H1 (cell line): ENCODE results near the gene STOML1. TPM values are rescaled to one million over a fixed set of nuclear protein-coding genes. Genes with fewer than 3 reads are reported as not detected.

ENCODE experiments used
- CTCF ChIA-PET: fragments of 300-600 bp; sonication (Branson Sonifier 250); formaldehyde crosslinking; loops from one replicate; lab custom pipeline; 2021; ENCODE audit not compliant: partially characterized antibody; lab: Charles Lee
- POLR2A ChIA-PET: fragments of 300-600 bp; sonication (Branson Sonifier 250); formaldehyde crosslinking; loops from one replicate; lab custom pipeline; 2021; ENCODE audit warnings: inconsistent platforms; ENCODE audit not compliant: partially characterized antibody; lab: Charles Lee
- DNase-seq, 2 experiments: peaks; one replicate each; pipeline versions ENCODE4 v3.0.0 to v3.0.0-alpha.2; 2010 to 2022; ENCODE audit warnings: low spot score in 2 of 2, low read depth in 1 of 2, mixed read lengths in 1 of 2
- FAIRE-seq: peaks from 2 replicates; lab custom pipeline; 2011; peaks lifted over from hg19 to GRCh38; lab: Jason Lieb, UNC
- H2AFZ ChIP-seq: 2 replicates; pipeline ENCODE4 v1.8.1; 2012; ENCODE audit warnings: low read length, inconsistent platforms
- H2AK5ac ChIP-seq: 2 replicates; pipeline ENCODE4 v1.6.1; 2013; ENCODE audit warnings: low read depth, low read length
- H2BK120ac ChIP-seq: replicated peaks from 2 replicates; pipeline ENCODE3; 2013; ENCODE audit warnings: low read depth, low read length, inconsistent platforms
- H2BK12ac ChIP-seq: 2 replicates; pipeline ENCODE4 v1.6.1; 2013; ENCODE audit warnings: low read depth, low read length
- H2BK15ac ChIP-seq: 2 replicates; pipeline ENCODE4 v1.6.1; 2013; ENCODE audit warnings: low read length
- H2BK20ac ChIP-seq: 2 replicates; pipeline ENCODE4 v1.6.1; 2013; ENCODE audit warnings: low read length
- H2BK5ac ChIP-seq: 2 replicates; pipeline ENCODE4 v1.6.1; 2013; ENCODE audit warnings: low read depth, low read length
- H3K14ac ChIP-seq: 2 replicates; pipeline ENCODE4 v1.6.1; 2013; ENCODE audit warnings: inconsistent platforms; ENCODE audit not compliant: insufficient read length
- H3K18ac ChIP-seq: 2 replicates; pipeline ENCODE4 v1.6.1; 2013; ENCODE audit warnings: low read length; ENCODE audit errors: extremely low read depth
- H3K23ac ChIP-seq: 2 replicates; pipeline ENCODE4 v1.6.1; 2013; ENCODE audit warnings: inconsistent platforms; ENCODE audit not compliant: insufficient read length
- H3K23me2 ChIP-seq: 2 replicates; pipeline ENCODE4 v1.6.1; 2013; ENCODE audit warnings: low read depth, low read length
- H3K27ac ChIP-seq: 2 replicates; pipeline ENCODE4 v1.6.1; 2011; ENCODE audit warnings: low read depth, low read length, inconsistent platforms
- H3K27me3 ChIP-seq, 4 experiments: replicated peaks in 1 of 4; 1 replicate in 1 of 4; 2 replicates in 3 of 4; pipeline versions ENCODE4 v1.6.1 to v1.8.1; 2011 to 2013; ENCODE audit warnings: low read length in 3 of 4, mild to moderate bottlenecking in 3 of 4, inconsistent platforms in 2 of 4, mixed read lengths in 2 of 4, moderate library complexity in 1 of 4; ENCODE audit not compliant: control insufficient read depth in 3 of 4, insufficient read depth in 3 of 4; ENCODE audit errors: extremely low read depth in 1 of 4
- H3K36me3 ChIP-seq, 4 experiments: 2 replicates each; pipeline versions ENCODE4 v1.6.1 to v1.8.1; 2011 to 2013; ENCODE audit warnings: mild to moderate bottlenecking in 4 of 4, low read length in 3 of 4, moderate library complexity in 2 of 4, control low read depth in 1 of 4, inconsistent platforms in 1 of 4; ENCODE audit not compliant: insufficient read depth in 4 of 4, control insufficient read depth in 2 of 4
- H3K4ac ChIP-seq: replicated peaks from 2 replicates; pipeline ENCODE3; 2013; ENCODE audit warnings: low read length, low read depth, mixed read lengths, inconsistent platforms; ENCODE audit not compliant: insufficient read length
- H3K4me1 ChIP-seq, 4 experiments: replicated peaks in 1 of 4; 1 replicate in 1 of 4; 2 replicates in 3 of 4; pipeline versions ENCODE4 v1.6.1 to v1.8.1; 2011 to 2013; ENCODE audit warnings: low read length in 3 of 4, inconsistent platforms in 2 of 4, mixed read lengths in 1 of 4; ENCODE audit not compliant: insufficient read depth in 4 of 4, control insufficient read depth in 3 of 4
- H3K4me2 ChIP-seq, 2 experiments: 2 replicates each; pipeline versions ENCODE4 v1.6.1 to v1.8.1; 2011 to 2013; ENCODE audit warnings: low read depth in 2 of 2, low read length in 2 of 2, control low read depth in 1 of 2, inconsistent platforms in 1 of 2, mild to moderate bottlenecking in 1 of 2; ENCODE audit not compliant: insufficient read depth in 1 of 2
- H3K4me3 ChIP-seq, 4 experiments: fragments of 200-600, 300-600 bp in 1 of 4; sonication (generic), shearing (Covaris generic), sonication (Bioruptor Twin) in 1 of 4; 2 replicates each; pipeline versions ENCODE4 v1.5.1 to v1.8.1; 2011 to 2016; ENCODE audit warnings: low read length in 4 of 4, low read depth in 3 of 4, control low read depth in 2 of 4, inconsistent platforms in 2 of 4, mild to moderate bottlenecking in 2 of 4, mixed read lengths in 1 of 4, moderate library complexity in 1 of 4; ENCODE audit not compliant: insufficient read depth in 2 of 4; ENCODE audit errors: extremely low read depth in 1 of 4
- H3K56ac ChIP-seq: replicated peaks from 2 replicates; pipeline ENCODE3; 2013; ENCODE audit warnings: low read depth, mild to moderate bottlenecking, mixed read lengths, low read length, inconsistent platforms; ENCODE audit not compliant: insufficient read length
- H3K79me1 ChIP-seq: 2 replicates; pipeline ENCODE4 v1.6.1; 2013; ENCODE audit warnings: low read depth, low read length, control low read depth
- H3K79me2 ChIP-seq, 2 experiments: 2 replicates each; pipeline versions ENCODE4 v1.6.1 to v1.8.1; 2012 to 2013; ENCODE audit warnings: low read length in 2 of 2, mild to moderate bottlenecking in 2 of 2, inconsistent platforms in 1 of 2; ENCODE audit not compliant: insufficient read depth in 2 of 2, control insufficient read depth in 1 of 2
- H3K9ac ChIP-seq, 4 experiments: replicated peaks in 1 of 4; 1 replicate in 1 of 4; 2 replicates in 3 of 4; pipeline versions ENCODE4 v1.6.1 to v1.8.1; 2011 to 2013; ENCODE audit warnings: low read depth in 3 of 4, low read length in 3 of 4, control low read depth in 2 of 4, mild to moderate bottlenecking in 2 of 4, moderate library complexity in 2 of 4, inconsistent platforms in 1 of 4; ENCODE audit errors: extremely low read depth in 1 of 4
- H3K9me3 ChIP-seq, 2 experiments: 2 replicates each; pipeline versions ENCODE4 v1.6.1 to v1.8.1; 2012 to 2013; ENCODE audit warnings: mild to moderate bottlenecking in 2 of 2, moderate library complexity in 2 of 2, control low read depth in 1 of 2, inconsistent platforms in 1 of 2, low read depth in 1 of 2, low read length in 1 of 2, mixed read lengths in 1 of 2; ENCODE audit not compliant: insufficient read depth in 2 of 2
- H4K20me1 ChIP-seq, 2 experiments: replicated peaks in 1 of 2; 2 replicates each; pipeline versions ENCODE3 to v1.8.1; 2011 to 2013; ENCODE audit warnings: inconsistent platforms in 2 of 2, low read length in 2 of 2, mild to moderate bottlenecking in 1 of 2; ENCODE audit not compliant: insufficient read depth in 2 of 2, control insufficient read depth in 1 of 2
- H4K5ac ChIP-seq: 2 replicates; pipeline ENCODE4 v1.6.1; 2013; ENCODE audit warnings: low read length, low read depth, mixed read lengths, inconsistent platforms; ENCODE audit not compliant: insufficient read length
- H4K8ac ChIP-seq: 2 replicates; pipeline ENCODE4 v1.8.0; 2013; ENCODE audit warnings: mild to moderate bottlenecking, moderate library complexity, low read length, inconsistent platforms; ENCODE audit not compliant: insufficient read depth; ENCODE audit errors: extremely low read depth
- H4K91ac ChIP-seq: replicated peaks from 2 replicates; pipeline ENCODE3; 2013; ENCODE audit warnings: low read length, mixed read lengths, inconsistent platforms; ENCODE audit not compliant: insufficient read length
- FOSL1 ChIP-seq: IDR thresholded peaks from 2 replicates; pipeline ENCODE4 v1.6.1; 2011; ENCODE audit warnings: mild to moderate bottlenecking, low read depth, low read length, moderate library complexity; ENCODE audit not compliant: insufficient read depth
- POLR2A ChIP-seq, 2 experiments: IDR thresholded peaks; 1 replicate in 1 of 2; 2 replicates in 1 of 2; pipeline ENCODE4 v1.6.1; 2011; ENCODE audit warnings: low read depth in 2 of 2, low read length in 2 of 2, mild to moderate bottlenecking in 2 of 2; ENCODE audit errors: control extremely low read depth in 1 of 2
- WGBS, 2 experiments: shearing (Covaris generic) in 1 of 2; methylation state at CpG; one replicate each; pipeline versions ENCODE4 v1.1.6 to v1.1.7; 2013 to 2015; ENCODE audit warnings: low lambda C conversion rate in 2 of 2, mixed read lengths in 2 of 2, inconsistent platforms in 1 of 2, low coverage in 1 of 2, missing lambda C conversion rate in 1 of 2; ENCODE audit not compliant: insufficient replicate concordance in 2 of 2, insufficient coverage in 1 of 2, insufficient read length in 1 of 2; ENCODE audit errors: extremely low coverage in 1 of 2, missing lambda C conversion rate in 1 of 2; 5-methylcytosine and 5-hydroxymethylcytosine counted together
- polyA plus RNA-seq, 7 experiments: library from polyadenylated mRNA; depleted of rRNA in 3 of 7; stranded (reverse) in 5 of 7; unstranded in 2 of 7; fragments of >200 nt in 5 of 7; fragments of 200-250 nt in 2 of 7; gene quantifications; 1 replicate in 5 of 7; 2 replicates in 1 of 7; 4 replicates in 1 of 7; pipeline versions ENCODE4 v1.2.1 to v1.2.3, GENCODE V29; 2011 to 2013; ENCODE audit warnings: missing spikeins in 2 of 7, mixed read lengths in 2 of 7
- total RNA-seq: library from RNA; stranded (reverse); fragmentation: NEBNext Ultra II Directional; extraction: Animal tissue kit (Norgen Biotek cat#: 25700); gene quantifications from 2 replicates; pipeline ENCODE4 v1.2.1, GENCODE V29; 2021

Gene STOML1
- total and polyA plus RNA-seq, 2 of the 8 experiments (the other 6 are each of a cell fraction or from before 2014, with no cell fraction given): 2.6 to 3.2 TPM

DNA sequence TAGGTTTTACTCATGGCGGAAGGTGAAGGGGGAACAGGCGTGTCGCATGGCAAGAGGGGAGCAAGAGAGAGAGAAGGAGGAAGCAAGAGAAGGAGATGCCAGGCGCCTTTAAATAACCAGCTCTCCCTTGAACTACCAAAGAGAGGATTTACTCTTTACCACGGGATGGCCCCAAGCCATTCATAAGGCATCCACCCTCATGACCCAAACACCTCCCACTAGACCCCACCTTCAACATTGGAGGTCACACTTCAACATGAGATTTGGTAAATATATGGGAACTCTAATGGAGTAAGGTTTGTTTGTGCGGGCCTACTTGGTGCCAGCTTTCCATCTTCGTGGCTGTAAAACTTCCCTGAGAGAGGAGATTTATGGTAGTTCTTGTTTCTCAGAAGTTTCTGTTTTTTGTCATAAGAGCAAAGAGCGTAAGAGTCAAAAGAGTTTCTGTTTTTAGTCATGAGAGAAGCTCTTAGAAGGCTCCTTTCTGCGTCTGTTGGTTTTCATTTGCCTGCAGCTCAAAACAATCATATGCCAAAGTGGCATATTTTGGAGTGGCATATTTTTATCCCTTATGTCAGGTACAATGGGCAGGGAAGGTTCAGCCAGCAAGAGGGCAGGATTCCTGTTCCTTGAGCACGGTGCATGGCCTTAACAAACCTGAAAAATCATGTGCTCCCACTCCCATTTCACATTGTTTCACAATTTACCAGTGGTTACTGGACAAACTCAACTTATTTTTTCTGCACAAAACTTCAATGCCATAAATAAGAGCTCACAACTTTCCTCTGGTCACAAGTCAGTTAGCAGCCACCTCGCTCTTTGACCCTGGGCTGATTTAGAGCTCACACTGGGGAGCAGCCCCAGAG is 14.9 kb upstream of the STOML1 start:
- H4K91ac ChIP-seq: no peak overlapping the region
- no peak overlapping the region for H2AFZ ChIP-seq
- H3K79me1 ChIP-seq: peaks cover 5% of the 10 kb centered on the region; the same call in 1 of the 2 replicates
- peaks cover 3 to 16% of the 10 kb centered on the region in 2 experiments for H4K20me1 ChIP-seq
- no peaks in the 10 kb centered on the region for H3K27me3 ChIP-seq
- peaks cover 0 to 3% of the 10 kb centered on the region in 2 experiments; a peak in 1 of 4 replicates for H3K79me2 ChIP-seq
- 89% methylated on average over 11 of the region's 11 CpGs; no CpG with 5 or more reads in 1 of the 2 experiments for WGBS, 2 experiments
- no peak for FAIRE-seq
- H3K23ac ChIP-seq: no peak overlapping the region
- H3K4ac ChIP-seq: no peak overlapping the region
- no peaks in the 10 kb centered on the region for H3K9me3 ChIP-seq
- no peak overlapping the region for H2BK5ac ChIP-seq
- no peaks in the 10 kb centered on the region for H3K4me1 ChIP-seq
- no peaks in the 10 kb centered on the region for H3K23me2 ChIP-seq
- no peak overlapping the region for H2BK12ac ChIP-seq
- DNase-seq: no peak
- no peak overlapping the region for H2AK5ac ChIP-seq
- no peak overlapping the region for H3K27ac ChIP-seq
- H3K18ac ChIP-seq: no peak overlapping the region
- no peak overlapping the region for H2BK20ac ChIP-seq
- H3K14ac ChIP-seq: no peak overlapping the region
- ChIA-PET CTCF (interaction anchor here (0.9 to 5.1 kb wide), 4 partner anchors 9 to 46 kb away, joined by 3 to 18 read pairs (median 8); no protein-coding TSS in a partner anchor), POLR2A (interaction anchor here (1.4 kb wide), 1 partner anchor 112 kb away, joined by 4 read pairs; no protein-coding TSS in a partner anchor)
- H3K56ac ChIP-seq: no peak overlapping the region
- H3K9ac ChIP-seq: 0 out of 7 replicates have a peak overlapping the region, but pooled peaks of 1 of the 4 experiments have one; percentile 4
- H3K4me3 ChIP-seq: no peak overlapping the region
- no peak overlapping the region for H4K8ac ChIP-seq
- peak overlapping the region; percentile 33 for H2BK120ac ChIP-seq
- H2BK15ac ChIP-seq: no peak overlapping the region
- peaks cover 0 to 6% (median 2%) of the 10 kb centered on the region in 4 experiments; a peak in 4 of 8 replicates for H3K36me3 ChIP-seq
- no peak overlapping the region for H3K4me2 ChIP-seq
- no peak overlapping the region for H4K5ac ChIP-seq
- TF ChIP-seq POLR2A (IDR thresholded peaks at IDR 0.05; ENCODE audit: control extremely low read depth in 1 of 2, low read depth in 2 of 2, low read length in 2 of 2): no peak
- TF ChIP-seq FOSL1: no peak
